Measurements from ENCODE around the gene RMND5A.
A peak's percentile ranks its signal among the peaks of the same experiment; 100 is the strongest.
"Not testable (repeated sequence)": the region's sequence is repeated elsewhere in the genome, so short reads cannot be mapped to it uniquely, and the experiment has no call there.

RMND5A gene

DNA sequence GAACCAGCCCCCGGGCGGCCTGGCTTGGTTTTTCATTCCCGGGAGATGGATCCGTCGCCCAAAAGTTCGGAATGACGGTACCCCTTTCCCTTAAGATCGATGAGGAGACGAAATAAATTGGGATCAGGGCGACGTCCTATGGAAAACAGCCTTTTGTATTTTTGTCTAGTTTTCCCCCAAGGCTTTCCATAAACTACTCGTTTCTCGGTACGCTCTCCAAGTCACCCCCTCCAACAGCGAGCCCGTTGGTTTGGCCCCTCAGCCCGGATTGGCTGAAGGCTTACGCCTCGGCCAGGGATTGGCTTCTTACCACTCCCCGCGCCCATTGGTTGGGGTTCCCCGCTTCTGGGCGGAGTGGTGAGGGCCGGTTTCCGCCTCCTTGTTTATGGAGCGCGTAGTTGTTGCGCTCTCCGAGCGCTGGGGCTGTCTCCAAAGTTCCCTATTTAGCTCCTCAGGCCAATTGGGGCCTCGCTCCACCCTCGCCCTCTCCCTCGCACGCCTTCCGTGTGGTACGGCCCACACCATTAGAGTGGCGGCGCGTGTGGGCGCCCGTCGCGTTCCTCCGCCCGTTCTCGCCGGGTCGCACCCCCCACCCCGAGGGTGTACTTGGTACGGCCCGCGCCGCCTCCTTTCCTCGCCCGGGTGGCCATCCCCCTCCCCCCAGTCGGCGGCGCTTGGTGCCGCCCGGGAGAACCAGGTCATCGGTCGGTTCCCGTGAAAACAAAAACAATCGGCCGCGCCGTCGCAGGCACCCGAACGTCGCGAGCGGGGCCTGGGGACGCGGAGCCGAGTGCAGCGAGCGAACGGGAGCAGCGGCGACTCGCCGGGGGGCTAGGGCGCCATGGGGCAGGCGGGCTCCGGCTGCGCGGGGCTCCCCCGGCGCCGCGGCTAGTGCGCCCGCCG lies at the start of gene RMND5A:
Gene RMND5A (plus strand): TSS at position 655 of the 903 bp plus-strand sequence. CDS start 377 bp downstream, outside the sequence.
- POLR2A ChIA-PET, CTCF ChIA-PET: not testable (repeated sequence)
- peak; percentile 36 for DNase-seq (ENCODE audit: low read depth, low spot score)
- peak within 1 kb of the TSS; percentile 63 for H3K4me3 ChIP-seq (ENCODE audit: low read depth, low read length)

DNA sequence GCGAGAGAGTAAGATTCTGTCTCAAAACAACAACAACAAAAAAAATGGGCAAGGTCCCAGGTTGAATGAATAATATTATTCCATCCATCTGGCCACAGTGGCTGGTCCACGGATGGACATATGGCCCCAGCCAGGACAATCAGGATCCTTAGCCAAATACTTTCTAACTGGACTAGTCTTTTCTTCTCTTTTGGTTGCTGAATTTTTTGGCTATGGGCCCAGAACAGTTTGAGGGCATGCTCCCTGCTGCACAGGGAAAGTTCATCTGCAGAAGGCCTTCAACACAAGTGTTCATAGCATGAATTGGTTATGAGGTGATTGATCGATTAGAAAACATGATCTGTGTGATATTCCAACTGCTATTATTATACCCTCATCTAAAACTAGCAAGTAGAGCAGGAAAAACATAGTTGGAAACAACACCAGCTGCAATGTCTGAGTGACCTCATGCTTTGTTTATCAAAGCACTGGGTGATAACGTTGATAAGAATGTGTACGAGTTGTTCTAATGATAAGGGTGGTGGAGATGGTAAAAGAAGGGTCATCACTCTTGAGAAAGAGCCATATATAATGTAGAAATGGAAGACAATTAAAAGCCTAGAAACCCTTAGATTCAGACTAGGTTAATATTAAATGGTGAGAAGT lies 48.6 kb upstream of the RMND5A start:
- POLR2A ChIA-PET, result no interaction called here
- DNase-seq (ENCODE audit: low read depth, low spot score), result no peak

DNA sequence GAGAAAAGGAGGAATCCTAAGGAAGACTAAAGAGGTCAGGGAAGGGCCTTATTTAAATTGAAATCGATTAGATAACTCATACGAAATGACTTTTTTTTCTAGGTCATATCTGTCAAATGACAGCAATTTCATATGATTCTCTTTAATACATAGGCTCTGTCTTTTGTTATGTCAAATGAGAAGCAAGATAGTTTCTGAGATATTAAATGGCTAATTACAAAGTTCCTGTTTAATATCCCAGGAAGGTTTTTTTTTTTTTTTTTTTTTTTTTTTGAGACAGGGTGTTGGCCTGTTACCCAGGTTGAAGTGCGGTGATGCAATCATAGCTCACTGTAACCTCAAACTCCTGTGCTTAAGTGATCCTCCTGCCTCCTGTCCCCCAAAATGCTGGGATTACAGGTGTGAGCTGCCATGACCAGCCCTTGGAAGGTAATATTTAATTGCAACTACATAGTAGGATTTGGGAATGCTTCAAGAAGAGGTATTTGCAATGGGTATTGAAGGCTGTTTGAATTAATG lies 48.0 kb upstream of the RMND5A start:
- CTCF ChIA-PET, result no interaction called here
- POLR2A ChIA-PET, result no interaction called here
- no peak overlapping the region for H3K4me3 ChIP-seq (ENCODE audit: low read depth, low read length)
- TF ChIP-seq CTCF (IDR thresholded peaks at IDR 0.05; ENCODE audit: insufficient read depth, low read length, missing control alignments), result no peak
- DNase-seq (ENCODE audit: low read depth, low spot score), result no peak

More for the DNA sequence above, 48.6 kb upstream of the RMND5A start:
- TF ChIP-seq CTCF (IDR thresholded peaks at IDR 0.05; ENCODE audit: insufficient read depth, low read length, missing control alignments), result no peak
- H3K4me3 ChIP-seq (ENCODE audit: low read depth, low read length), result no peak overlapping the region
- CTCF ChIA-PET, result no interaction called here

- DNase-seq (ENCODE audit: low read depth, low spot score), result no peak
- POLR2A ChIA-PET, result no interaction called here
- CTCF ChIA-PET, result no interaction called here
- no peak for TF ChIP-seq CTCF (IDR thresholded peaks at IDR 0.05; ENCODE audit: insufficient read depth, low read length, missing control alignments)
- H3K4me3 ChIP-seq (ENCODE audit: low read depth, low read length), result no peak overlapping the region
Measured at GRCh38 chr2:86673011-86673410, 47.1 kb upstream of the RMND5A start.

GRCh38 chr2:86673986-86674670 lies 46.0 kb upstream of the RMND5A start:
- ChIA-PET CTCF (no interaction called here), POLR2A (no interaction called here)
- no peak overlapping the region for H3K4me3 ChIP-seq (ENCODE audit: low read depth, low read length)
- no peak for TF ChIP-seq CTCF (IDR thresholded peaks at IDR 0.05; ENCODE audit: insufficient read depth, low read length, missing control alignments)
- no peak for DNase-seq (ENCODE audit: low read depth, low spot score)

DNA sequence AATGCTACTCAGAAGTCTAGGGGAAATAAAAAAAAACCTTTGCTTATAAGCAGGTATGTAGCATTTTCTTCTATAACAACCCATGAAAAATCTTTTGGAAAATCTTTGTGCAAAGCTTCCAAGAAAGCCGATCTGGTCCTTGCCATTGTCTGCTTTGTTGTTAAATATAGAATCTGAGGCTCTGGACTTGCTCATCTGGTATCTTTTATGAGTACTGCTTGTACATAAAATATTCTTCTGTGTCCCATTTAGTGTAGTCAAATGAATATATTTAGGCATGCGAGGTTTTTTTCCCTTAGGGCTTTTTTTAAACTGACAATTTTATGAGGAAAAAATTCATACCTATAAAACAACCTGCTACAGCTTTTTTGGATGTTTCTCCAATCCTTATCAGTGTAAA lies 45.0 kb upstream of the RMND5A start:
- TF ChIP-seq CTCF (IDR thresholded peaks at IDR 0.05; ENCODE audit: insufficient read depth, low read length, missing control alignments), result no peak
- DNase-seq (ENCODE audit: low read depth, low spot score), result no peak
- ChIA-PET CTCF (no interaction called here), POLR2A (no interaction called here)
- H3K4me3 ChIP-seq (ENCODE audit: low read depth, low read length), result no peak overlapping the region
